GM23338 (cell line): ENCODE measurements around the gene DBF4B. TPM values are rescaled to one million over a fixed set of nuclear protein-coding genes. Genes with fewer than 3 reads are reported as not detected.

Experiments
- ATAC-seq: fragments of 200-7000 bp; cut with Tn5 transposase; 3 replicates; pipeline ENCODE4 v1.9.1; 2020
- DNase-seq: peaks from one replicate; pipeline ENCODE4 v3.0.0-alpha.2; 2015; ENCODE audit warnings: low spot score
- H2AFZ ChIP-seq: fragments of 200-600 bp; sonication (generic); 2 replicates; pipeline ENCODE4 v1.8.0; 2016; ENCODE audit warnings: antibody characterized with exemption, mild to moderate bottlenecking, moderate library complexity
- H3F3A ChIP-seq: fragments of 200-600 bp; sonication (generic); replicated peaks from 2 replicates; pipeline ENCODE4 v1.8.0; 2017; ENCODE audit warnings: antibody characterized with exemption, mixed run types, low read depth
- H3K27ac ChIP-seq: fragments of 200-600 bp; sonication (generic); 2 replicates; pipeline ENCODE4 v1.6.1; 2016; ENCODE audit warnings: low read depth
- H3K27me3 ChIP-seq: fragments of 200-600 bp; sonication (generic); 2 replicates; pipeline ENCODE4 v1.8.0; 2016; ENCODE audit warnings: mild to moderate bottlenecking, mixed run types, moderate library complexity; ENCODE audit not compliant: insufficient read depth
- H3K36me3 ChIP-seq: fragments of 200-600 bp; sonication (generic); 2 replicates; pipeline ENCODE4 v1.8.0; 2016; ENCODE audit warnings: mild to moderate bottlenecking; ENCODE audit not compliant: insufficient read depth
- H3K4me1 ChIP-seq: fragments of 200-600 bp; sonication (generic); 2 replicates; pipeline ENCODE4 v1.8.0; 2016; ENCODE audit warnings: mild to moderate bottlenecking, moderate library complexity; ENCODE audit not compliant: insufficient read depth
- H3K4me2 ChIP-seq: fragments of 200-600 bp; sonication (generic); 2 replicates; pipeline ENCODE4 v1.7.1; 2017; ENCODE audit warnings: mixed run types
- H3K4me3 ChIP-seq: fragments of 200-600 bp; sonication (generic); 2 replicates; pipeline ENCODE4 v1.6.1; 2016; ENCODE audit warnings: mixed run types
- H3K79me2 ChIP-seq: fragments of 200-600 bp; sonication (generic); replicated peaks from 2 replicates; pipeline ENCODE4 v1.8.0; 2017; ENCODE audit warnings: mild to moderate bottlenecking; ENCODE audit not compliant: insufficient read depth
- H3K9me2 ChIP-seq: fragments of 200-600 bp; sonication (generic); 2 replicates; pipeline ENCODE4 v1.8.0; 2017; ENCODE audit not compliant: insufficient read depth
- H4K20me1 ChIP-seq: fragments of 200-600 bp; sonication (generic); replicated peaks from 2 replicates; pipeline ENCODE4 v1.8.0; 2017; ENCODE audit warnings: mild to moderate bottlenecking; ENCODE audit not compliant: insufficient read depth
- H3K27ac Mint-ChIP-seq: 2 replicates; pipeline ENCODE4 v1.8.0; 2020; ENCODE audit warnings: inconsistent platforms, mild to moderate bottlenecking, moderate library complexity, mixed read lengths
- H3K27me3 Mint-ChIP-seq: 3 replicates; pipeline ENCODE4 v1.8.0; 2022; ENCODE audit warnings: low read depth, mild to moderate bottlenecking, moderate library complexity, mixed read lengths, inconsistent platforms; ENCODE audit not compliant: insufficient read depth, poor library complexity
- H3K36me3 Mint-ChIP-seq: 3 replicates; pipeline ENCODE4 v1.8.0; 2021; ENCODE audit warnings: low read depth, mild to moderate bottlenecking, inconsistent platforms, moderate library complexity, mixed read lengths
- H3K4me1 Mint-ChIP-seq: 3 replicates; pipeline ENCODE4 v1.8.0; 2020; ENCODE audit warnings: mild to moderate bottlenecking, inconsistent platforms, mixed read lengths
- H3K4me3 Mint-ChIP-seq: 3 replicates; pipeline ENCODE4 v1.8.0; 2021; ENCODE audit warnings: moderate library complexity, mild to moderate bottlenecking, inconsistent platforms, mixed read lengths
- H3K9me3 Mint-ChIP-seq: 3 replicates; pipeline ENCODE4 v1.8.0; 2020; ENCODE audit warnings: moderate library complexity, mild to moderate bottlenecking, inconsistent platforms, mixed read lengths
- CREB1 ChIP-seq: fragments of 250-450 bp; sonication (Bioruptor Pico); IDR thresholded peaks from 2 replicates; pipeline ENCODE4 v1.5.0; 2020; ENCODE audit warnings: low read depth, mild to moderate bottlenecking, moderate library complexity
- NANOG ChIP-seq: IDR thresholded peaks from 2 replicates; pipeline ENCODE4 v1.6.1; 2016; ENCODE audit warnings: antibody characterized with exemption, borderline replicate concordance
- STAT1 ChIP-seq: IDR thresholded peaks from one replicate; pipeline ENCODE4 v1.6.1; 2016; ENCODE audit warnings: antibody characterized with exemption; ENCODE audit not compliant: unreplicated experiment
- ZNF331 ChIP-seq: fragments of 250-450 bp; sonication (Bioruptor Pico); IDR thresholded peaks from 2 replicates; pipeline ENCODE4 v1.5.0; 2020; ENCODE audit warnings: low read depth, mild to moderate bottlenecking, moderate library complexity
- ZNF462 ChIP-seq: fragments of 250-450 bp; sonication (Bioruptor Pico); IDR thresholded peaks from 2 replicates; pipeline ENCODE4 v1.5.0; 2020; ENCODE audit warnings: mild to moderate bottlenecking, moderate library complexity
- polyA plus RNA-seq: library from polyadenylated mRNA; unstranded; fragments of >200 nt; fragmentation: Nextera tagmentation; extraction: Ambion mirVana; gene quantifications from 2 replicates; pipeline ENCODE4 v1.2.1, GENCODE V29; 2016
- total RNA-seq: library from RNA; depleted of rRNA; stranded (reverse); fragments of >200 nt; shearing (Covaris generic); gene quantifications from 2 replicates; pipeline ENCODE4 v1.2.3, GENCODE V29; 2014

Gene DBF4B
- total and polyA plus RNA-seq, 2 experiments from 2014 or later, result 9.9 to 16.4 TPM

DNA sequence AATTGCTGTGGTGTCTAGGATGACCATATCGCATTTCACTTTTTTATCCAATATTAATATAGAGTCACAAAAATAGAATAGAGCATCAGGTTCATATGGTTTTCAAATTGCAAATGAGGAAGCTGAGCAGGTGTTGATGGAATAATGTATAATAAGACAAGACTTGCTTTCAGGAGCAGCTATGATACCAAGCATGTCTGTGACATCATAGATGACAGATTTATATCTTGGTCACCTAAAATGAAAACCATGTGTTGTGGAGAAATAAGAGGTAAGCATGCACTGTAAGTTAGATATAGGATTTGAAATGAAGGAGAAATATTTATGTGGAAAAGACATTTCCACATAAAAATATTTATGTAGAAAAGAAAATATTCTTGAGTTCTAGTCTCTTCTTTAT is 43.6 kb upstream of the DBF4B start (continued):
- TF ChIP-seq STAT1 (no peak), CREB1 (no peak), ZNF331 (CRISPR knock-in tag) (no peak)

DNA sequence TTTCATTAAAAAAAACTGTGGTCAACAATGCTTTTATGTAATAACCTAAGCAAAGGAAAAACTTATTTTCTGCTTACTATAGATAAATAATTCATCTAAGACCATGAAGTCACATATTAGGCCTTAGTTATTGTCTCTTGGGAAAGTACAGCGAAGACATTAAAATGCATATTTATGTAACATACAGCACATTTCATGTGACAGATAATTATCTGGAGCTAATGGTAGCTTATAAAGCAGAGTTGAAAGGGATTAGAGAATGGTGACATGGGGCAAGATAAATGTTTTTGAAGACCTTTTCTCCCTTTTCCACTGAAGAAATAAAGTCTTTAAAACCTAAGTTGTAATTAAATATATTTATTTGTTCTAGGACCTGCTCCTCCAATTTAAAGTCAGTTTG is 42.5 kb upstream of the DBF4B start:
- no peaks in the 10 kb centered on the region for H3K9me2 ChIP-seq
- H3K79me2 ChIP-seq, result no peaks in the 10 kb centered on the region
- H3K4me3 ChIP-seq, result no peak overlapping the region
- H2AFZ ChIP-seq, result no peak overlapping the region
- Mint-ChIP-seq H3K27me3 (no peaks in the 10 kb centered on the region), H3K9me3 (no peaks in the 10 kb centered on the region), H3K4me1 (no peaks in the 10 kb centered on the region), H3K36me3 (no peaks in the 10 kb centered on the region), H3K27ac (no peak overlapping the region), H3K4me3 (no peak overlapping the region)
- no peak overlapping the region for H3K27ac ChIP-seq
- H3K36me3 ChIP-seq, result no peaks in the 10 kb centered on the region
- TF ChIP-seq ZNF462 (no peak), STAT1 (no peak), NANOG (no peak)
- no peaks in the 10 kb centered on the region for H3K27me3 ChIP-seq
- no peak for DNase-seq
- no peaks in the 10 kb centered on the region for H3K4me1 ChIP-seq
- H4K20me1 ChIP-seq, result no peaks in the 10 kb centered on the region
- no peaks in the 10 kb centered on the region for H3F3A ChIP-seq
- H3K4me2 ChIP-seq, result no peak overlapping the region
- no peak for ATAC-seq
